Measurements from ENCODE around the gene PYGM.

The PYGM gene

DNA sequence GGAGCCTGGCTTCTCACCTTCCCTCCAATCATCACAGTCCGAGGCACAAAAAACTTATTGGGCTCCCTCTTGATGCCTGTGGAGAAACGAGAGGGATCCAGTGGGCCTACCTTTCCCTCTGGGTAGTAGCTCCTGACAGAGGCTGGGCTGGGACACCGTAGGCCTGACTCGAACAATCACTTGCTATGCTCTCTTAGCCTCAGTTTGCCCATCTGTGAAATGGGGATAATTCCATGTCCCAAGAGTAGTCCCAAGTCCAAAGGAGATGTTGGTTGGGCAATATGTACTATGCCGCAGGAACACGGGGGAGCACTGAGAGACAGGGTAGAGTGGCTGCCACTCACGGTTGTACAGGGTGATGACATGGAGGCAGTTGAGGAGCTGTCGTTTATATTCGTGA lies 8.2 kb downstream of the PYGM start:
- TF ChIP-seq USF1 (IDR thresholded peaks at IDR 0.05) (no peak), YY1 (IDR thresholded peaks at IDR 0.05; ENCODE audit: low read depth) (no peak), NFIC (IDR thresholded peaks at IDR 0.05) (no peak), ZBTB7A (IDR thresholded peaks at IDR 0.05; ENCODE audit: low read depth) (no peak), EGR1 (IDR thresholded peaks at IDR 0.05) (no peak), REST (IDR thresholded peaks at IDR 0.05; ENCODE audit: low read depth) (no peak), TAF1 (IDR thresholded peaks at IDR 0.05; ENCODE audit: low read depth) (no peak), EP300 (IDR thresholded peaks at IDR 0.05; ENCODE audit: borderline replicate concordance) (no peak), CREB1 (IDR thresholded peaks at IDR 0.05; ENCODE audit: low read depth) (no peak)

GRCh38 chr11:64751136-64751535 lies 8.6 kb downstream of the PYGM start:
- TF ChIP-seq YY1 (IDR thresholded peaks at IDR 0.05; ENCODE audit: low read depth) (no peak), CREB1 (IDR thresholded peaks at IDR 0.05; ENCODE audit: low read depth) (no peak), FOXM1 (IDR thresholded peaks at IDR 0.05; ENCODE audit: borderline replicate concordance, low read depth) (no peak), REST (IDR thresholded peaks at IDR 0.05; ENCODE audit: low read depth) (no peak), EGR1 (IDR thresholded peaks at IDR 0.05) (no peak), TCF12 (IDR thresholded peaks at IDR 0.05; ENCODE audit: low read depth) (no peak), TEAD4 (IDR thresholded peaks at IDR 0.05) (no peak), CEBPB (IDR thresholded peaks at IDR 0.05) (no peak), RAD21 (IDR thresholded peaks at IDR 0.05; ENCODE audit: low read depth) (no peak)

DNA sequence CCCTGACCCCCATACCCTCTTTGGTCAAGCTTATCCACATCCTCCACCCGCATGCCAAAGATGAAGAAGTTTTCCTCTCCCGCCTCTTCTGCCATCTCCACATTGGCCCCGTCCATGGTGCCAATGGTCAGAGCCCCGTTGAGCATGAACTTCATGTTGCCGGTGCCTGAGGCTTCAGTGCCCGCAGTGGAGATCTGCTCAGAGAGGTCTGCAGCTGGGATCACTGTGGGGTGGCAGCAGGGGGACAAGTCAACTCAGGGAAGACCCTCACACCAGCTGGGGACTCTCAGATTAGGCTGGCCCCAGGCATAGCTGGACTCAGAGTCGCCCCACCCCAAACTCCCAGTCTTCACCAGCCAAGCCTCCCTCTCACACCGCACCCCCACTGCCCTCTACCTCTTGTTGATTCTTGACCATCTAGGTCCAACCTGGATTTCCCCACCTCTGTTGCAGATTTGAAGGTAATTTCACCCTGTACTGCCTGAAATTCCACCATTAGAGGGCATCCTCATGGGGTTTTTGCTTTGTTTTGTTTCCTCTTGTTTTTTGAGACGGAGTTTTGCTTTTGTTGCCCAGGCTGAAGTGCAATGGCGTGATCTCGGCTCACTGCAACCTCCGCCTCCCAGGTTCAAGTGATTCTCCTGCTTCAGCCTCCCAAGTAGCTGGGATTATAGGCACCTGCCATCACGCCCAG lies 9.3 kb downstream of the PYGM start:
- TF ChIP-seq TAF1 (IDR thresholded peaks at IDR 0.05; ENCODE audit: low read depth) (no peak), ZBTB7A (IDR thresholded peaks at IDR 0.05; ENCODE audit: low read depth) (no peak), CREB1 (IDR thresholded peaks at IDR 0.05; ENCODE audit: low read depth) (no peak), YY1 (IDR thresholded peaks at IDR 0.05; ENCODE audit: low read depth) (no peak), RAD21 (IDR thresholded peaks at IDR 0.05; ENCODE audit: low read depth) (no peak), EGR1 (IDR thresholded peaks at IDR 0.05) (no peak)

DNA sequence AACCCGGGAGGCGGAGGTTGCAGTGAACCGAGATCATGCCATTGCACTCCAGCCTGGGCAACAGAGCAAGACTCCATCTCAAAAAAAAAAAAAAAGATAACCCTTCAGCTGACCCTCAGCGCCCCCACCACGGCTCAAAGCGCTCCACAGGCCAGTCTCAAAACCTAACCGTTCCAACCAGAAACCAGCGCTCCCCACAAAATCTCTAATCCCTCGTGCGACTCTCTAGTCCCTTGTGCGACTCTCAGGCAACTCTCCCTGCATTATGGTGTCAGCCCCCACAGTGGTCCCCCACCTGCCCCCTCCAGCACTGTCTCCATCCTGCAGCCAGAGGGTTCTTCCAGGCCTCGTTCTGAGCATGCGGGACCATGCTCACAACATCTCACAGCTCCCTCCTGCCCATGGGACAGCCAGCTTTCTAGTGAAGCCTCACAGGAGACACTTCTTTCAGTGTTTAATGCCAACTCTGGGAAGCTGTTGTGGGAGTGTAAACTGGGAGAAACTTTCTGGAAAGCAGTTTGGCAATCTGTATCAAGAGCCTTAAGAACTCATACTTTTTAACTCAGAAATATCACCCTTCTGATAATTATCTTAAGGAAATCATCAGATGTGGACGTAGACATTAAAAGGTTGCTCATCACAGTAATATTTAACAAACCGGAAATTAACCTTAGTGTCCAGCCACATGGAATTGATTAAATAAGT lies 11.7 kb downstream of the PYGM start:
- no peak for TF ChIP-seq EP300 (IDR thresholded peaks at IDR 0.05; ENCODE audit: borderline replicate concordance)
- no peak for TF ChIP-seq CEBPB (IDR thresholded peaks at IDR 0.05)
- TF ChIP-seq CREB1 (IDR thresholded peaks at IDR 0.05; ENCODE audit: low read depth) = no peak
- no peak for TF ChIP-seq TEAD4 (IDR thresholded peaks at IDR 0.05)
- TF ChIP-seq YY1 (IDR thresholded peaks at IDR 0.05; ENCODE audit: low read depth) = no peak
- TF ChIP-seq NFIC (IDR thresholded peaks at IDR 0.05) = no peak
- TF ChIP-seq TCF12 (IDR thresholded peaks at IDR 0.05; ENCODE audit: low read depth) = no peak
- TF ChIP-seq ZBTB7A (IDR thresholded peaks at IDR 0.05; ENCODE audit: low read depth) = no peak
- TF ChIP-seq REST (IDR thresholded peaks at IDR 0.05; ENCODE audit: low read depth) = no peak
- TF ChIP-seq FOXM1 (IDR thresholded peaks at IDR 0.05; ENCODE audit: borderline replicate concordance, low read depth) = no peak
- TF ChIP-seq EGR1 (IDR thresholded peaks at IDR 0.05) = no peak
- no peak for TF ChIP-seq TAF1 (IDR thresholded peaks at IDR 0.05; ENCODE audit: low read depth)
- no peak for TF ChIP-seq MAX (IDR thresholded peaks at IDR 0.05)
- no peak for TF ChIP-seq RAD21 (IDR thresholded peaks at IDR 0.05; ENCODE audit: low read depth)
- TF ChIP-seq USF1 (IDR thresholded peaks at IDR 0.05) = no peak
